SHP77 (cell line): ENCODE measurements around the gene ZBTB42.

Source experiments
- DNase-seq, 2 experiments: peaks; one replicate each; lab custom pipeline; 2025; lab: John Stamatoyannopoulos, UW

ZBTB42 gene

DNA sequence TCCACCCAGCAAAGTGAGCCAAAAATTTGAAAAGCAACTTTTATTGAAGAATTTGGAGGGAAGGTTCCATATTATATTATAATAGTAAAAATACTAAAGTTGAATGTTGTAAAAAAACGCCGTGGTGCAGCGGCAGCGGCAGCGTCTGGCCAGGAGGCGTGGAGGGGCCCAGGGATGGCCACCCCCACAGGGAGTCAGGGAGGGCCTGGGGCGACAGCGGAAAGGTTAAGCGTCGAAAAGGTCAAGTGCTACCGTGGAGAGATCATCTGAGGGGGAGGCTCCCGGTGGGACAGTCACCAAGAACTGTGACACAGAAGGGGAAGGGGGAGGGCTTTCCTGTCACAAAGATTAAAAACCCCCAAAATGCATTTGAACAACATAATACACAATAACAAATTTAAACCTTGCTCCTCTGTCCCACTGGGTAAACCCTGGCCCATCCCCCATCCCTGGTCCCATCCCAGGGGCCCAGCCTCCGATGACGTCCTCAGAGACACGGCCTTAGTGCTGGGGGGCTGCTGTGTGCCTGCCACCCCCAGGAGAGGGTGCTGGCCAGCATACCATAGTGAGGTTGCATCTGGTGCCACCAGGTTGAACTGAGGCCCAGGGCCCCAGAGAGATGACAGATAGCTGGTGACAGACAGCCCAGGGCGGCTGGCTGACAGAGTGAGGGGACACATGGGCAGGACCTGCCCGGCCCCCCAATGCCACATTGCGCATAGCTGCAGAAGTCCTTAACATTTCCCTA lies 31.4 kb upstream of the ZBTB42 start:
- DNase-seq, result no peak

DNA sequence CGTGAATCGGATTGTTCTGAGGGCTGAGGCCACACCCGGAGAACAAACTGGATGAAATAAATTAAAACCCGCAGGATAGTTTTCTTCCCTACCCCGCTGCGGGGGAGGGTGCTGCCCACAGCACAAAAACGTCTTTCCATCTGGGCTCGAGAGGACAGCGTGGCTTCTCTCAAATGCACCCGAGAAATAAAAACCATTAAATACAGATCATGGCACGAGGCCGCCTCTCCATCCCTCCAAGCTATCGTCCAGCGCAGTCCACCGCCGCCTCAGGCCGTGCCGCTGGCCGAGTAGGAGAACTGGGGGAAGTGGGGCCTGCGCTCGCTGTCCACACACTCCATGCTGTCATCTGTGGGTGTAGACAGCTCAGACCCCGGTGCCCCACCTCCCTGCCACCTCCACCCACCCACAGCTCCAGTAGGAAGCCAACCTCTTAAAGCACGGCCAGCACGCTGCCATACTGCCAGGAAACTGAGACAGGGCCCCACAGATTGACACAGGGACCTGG lies 30.8 kb upstream of the ZBTB42 start:
- no peak for DNase-seq

DNA sequence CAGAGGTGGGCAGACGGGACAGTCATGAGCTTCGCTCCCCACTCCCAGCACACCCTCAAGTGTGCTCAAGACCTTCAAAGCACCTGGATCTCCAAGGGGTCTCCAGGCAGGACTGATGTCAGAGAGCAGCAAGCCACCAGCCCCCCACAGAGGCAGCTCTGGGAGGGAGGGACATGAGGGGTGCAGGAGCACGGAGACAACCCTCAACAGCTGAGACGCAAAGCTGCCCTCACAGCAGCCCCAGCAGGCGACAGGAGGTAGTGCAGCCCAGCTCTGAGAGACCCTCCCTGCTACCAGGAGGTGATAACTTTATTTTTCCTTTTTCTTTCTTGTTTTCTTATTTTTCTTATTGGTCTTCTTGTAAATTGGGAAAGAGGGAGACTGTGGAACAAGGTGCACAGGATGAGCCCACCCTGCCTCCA lies 30.0 kb upstream of the ZBTB42 start:
- DNase-seq, result no peak

DNA sequence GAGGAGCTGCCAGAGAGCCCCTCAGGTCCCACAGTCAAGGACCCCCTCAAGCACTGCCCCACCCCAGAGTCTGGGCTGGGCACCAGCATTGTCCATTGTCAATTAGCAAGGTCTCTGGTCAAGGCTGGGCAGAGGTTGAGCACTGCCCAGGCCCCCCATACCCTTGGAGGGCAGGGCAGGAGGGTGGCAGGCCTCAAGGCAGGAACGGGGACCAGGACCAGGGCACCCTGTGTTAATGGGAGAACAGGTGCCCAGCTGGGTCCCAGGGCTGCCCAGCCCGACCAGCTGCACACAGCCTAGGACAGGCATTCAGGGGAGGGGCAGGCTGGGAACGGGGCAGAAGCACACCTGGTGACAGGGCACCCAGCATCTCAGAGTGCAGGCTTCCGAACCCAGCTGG lies 29.5 kb upstream of the ZBTB42 start:
- no peak for DNase-seq

DNA sequence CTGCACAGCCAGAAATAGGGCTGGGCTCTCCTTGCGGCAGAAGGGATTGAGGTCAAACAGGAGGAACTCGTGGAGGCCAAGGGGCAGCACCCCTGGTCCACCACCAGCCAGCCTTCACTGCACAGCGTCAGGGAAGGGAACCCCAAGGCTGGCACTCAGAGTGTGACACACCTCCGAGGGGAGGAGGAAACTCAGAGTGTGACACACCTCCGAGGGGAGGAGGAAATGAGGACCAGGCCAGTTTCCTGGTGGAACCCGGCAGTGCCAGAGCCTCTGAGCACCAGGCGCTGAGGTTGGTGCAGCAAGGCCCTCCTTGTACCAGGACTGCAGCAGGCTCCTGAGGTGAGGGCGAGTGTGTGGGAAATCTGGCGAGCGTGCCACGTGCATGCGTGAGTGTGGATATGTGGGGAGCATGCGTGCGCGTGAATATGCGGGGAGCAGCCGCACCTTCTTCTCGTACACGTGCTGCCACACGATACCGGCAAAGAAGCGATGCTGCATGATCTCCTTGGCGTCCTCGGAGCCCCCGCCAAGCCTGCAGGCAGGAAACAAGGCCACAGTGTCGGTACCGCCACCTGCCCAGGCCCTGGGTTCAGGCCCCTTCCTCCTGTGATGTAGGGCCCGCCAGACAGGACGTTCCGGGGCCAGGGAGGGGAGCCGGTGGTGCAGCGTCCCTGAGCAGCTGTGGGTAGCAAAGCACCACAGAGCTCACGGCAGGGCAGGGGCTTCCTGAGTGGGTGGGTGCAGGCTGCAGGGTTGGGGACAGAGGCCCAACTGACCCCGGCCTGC lies 28.8 kb upstream of the ZBTB42 start:
- DNase-seq, result no peak

DNA sequence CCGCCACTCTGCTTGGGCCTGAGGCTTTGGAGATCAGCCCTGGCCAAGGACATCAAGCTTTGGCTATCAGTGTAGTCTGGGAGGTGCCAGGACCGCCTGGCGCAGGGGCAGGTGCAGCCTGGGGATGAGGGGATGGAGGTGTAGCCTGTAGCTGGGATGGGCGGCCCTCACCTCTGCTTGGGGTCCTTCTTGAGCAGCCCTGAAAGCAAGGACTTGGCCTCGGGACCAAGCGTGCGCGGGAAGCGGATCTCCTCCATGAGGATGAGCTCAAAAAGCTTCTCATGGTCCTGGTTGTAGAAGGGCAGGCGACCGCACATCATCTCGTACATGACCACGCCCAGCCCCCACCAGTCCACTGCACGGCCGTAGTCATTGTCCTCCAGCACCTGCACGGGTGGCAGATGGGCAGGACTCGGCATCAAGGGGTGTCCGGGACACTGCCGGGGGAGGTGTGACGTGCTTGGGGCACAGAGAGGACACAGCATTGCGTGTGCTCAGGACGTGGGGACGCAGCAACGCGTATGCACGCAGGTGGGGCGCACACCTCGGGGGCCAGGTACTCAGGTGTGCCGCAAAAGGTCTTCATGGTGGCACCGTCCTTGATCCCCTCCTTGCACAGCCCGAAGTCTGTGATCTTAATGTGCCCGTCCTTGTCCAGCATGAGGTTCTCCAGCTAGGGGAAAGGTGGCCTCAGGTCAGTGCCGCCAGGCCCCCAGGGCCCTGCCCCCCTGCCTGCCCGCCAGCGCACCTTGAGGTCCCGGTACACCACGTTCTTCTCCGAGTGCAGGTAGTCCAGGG lies 28.0 kb upstream of the ZBTB42 start:
- no peak for DNase-seq

DNA sequence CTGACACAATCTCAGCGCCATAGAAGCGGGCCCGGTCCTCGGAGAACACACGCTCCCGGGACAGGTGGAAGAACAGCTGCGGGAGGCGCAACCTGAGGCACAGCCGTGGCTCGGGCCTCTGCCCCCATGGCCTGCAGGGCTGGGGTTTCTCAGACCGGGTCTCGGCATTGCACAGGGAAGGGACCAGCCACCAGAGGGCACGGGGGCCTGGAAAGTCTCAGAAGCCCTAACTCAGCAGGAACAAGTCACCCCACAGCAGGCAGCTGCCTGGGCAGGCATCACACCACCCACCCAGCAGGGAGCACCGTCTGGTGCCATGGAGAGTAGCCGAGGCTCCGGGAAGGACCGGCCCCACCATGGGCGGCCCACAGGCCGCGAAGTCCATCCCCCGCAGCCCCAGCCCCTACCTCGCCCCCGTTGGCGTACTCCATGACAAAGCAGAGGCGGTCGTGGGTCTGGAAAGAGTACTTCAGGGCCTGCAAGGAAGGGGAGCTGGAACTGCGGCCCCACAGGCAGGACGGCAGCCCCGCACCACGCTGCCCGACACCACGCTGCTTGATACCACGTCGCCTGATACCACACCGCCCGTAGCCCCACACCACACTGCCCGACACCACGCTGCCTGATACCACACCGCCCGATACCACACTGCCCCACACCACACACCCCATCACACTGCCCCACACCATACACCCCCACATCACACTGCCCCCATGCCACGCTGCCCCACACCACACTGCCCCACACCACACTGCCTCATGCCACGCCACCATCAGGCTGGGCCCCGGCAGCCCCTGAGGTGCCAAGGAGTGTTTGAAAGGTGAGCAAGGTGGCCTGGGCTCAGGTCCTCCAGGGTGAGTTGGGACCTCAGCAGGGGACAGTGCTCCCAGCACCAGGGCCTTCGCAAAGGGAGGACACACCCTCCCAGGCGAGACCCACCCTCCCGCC lies 27.1 kb upstream of the ZBTB42 start:
- no peak for DNase-seq

DNA sequence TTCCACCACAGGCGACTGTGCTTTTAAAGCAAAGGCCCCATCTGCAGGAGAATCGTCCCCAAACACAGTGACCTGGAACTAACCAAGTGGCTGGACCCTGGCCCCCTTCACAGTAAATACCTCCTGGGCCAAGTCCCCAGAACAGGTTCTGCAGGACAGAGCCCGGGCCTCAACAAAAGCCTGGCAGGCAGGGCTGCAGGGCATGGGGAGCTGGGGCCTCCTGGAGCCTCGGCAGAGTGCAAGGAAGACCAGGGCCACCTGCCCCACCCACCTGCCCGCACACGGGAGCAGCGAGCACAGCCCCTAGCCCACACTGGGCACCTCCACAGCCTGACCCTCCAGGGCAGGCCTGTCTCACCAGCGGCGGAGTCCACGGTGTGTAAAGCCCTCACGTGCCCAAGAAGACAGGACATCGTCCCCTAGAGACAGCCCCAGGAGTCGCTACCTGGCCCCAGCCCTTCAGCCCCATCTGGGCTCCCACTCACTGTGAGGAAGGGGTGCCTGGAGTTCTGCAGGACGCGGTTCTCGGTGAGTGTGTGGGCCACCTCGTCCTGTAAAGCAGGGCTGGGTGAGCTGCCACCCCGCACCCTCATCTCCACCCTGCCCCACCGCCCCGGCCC lies 26.3 kb upstream of the ZBTB42 start:
- DNase-seq, result no peak

DNA sequence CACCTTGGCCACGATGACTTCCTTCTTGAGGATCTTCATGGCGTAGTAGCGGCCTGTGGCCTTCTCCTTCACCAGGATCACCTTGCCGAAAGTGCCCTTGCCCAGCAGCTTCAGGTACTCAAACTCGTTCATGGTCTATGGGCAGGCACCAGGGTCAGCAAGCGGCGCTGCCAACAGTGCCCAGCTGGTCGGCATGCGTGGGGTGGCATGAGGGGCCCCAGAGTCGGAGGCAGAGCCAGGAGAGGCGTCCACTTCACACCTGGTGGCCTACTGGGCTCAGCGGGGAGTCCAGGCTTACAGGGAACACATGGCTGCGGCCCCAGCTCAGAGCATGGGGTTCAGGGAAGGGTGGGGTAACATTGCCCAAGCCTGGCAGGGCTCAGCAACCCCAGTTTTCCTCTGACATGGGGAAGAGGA lies 25.8 kb upstream of the ZBTB42 start:
- no peak for DNase-seq

DNA sequence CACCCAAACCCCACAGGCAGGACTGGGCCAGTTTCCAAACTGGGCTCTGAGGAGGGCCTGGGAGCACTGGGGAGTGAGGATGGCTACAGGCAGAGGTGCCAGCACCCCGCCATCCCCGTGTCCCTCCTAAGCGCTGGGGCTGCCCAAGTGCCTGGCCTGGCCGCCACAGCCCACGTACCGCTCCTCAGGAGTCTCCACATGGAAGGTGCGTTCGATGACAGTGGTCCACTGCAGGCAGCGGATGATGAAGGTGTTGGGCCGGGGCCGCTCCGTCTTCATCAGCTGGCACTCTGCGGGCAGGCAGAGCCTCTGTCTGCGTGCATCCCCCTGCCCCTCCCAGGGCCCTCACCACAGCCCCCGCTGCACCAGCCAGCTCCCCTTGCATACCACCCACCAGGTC lies 24.4 kb upstream of the ZBTB42 start:
- no peak for DNase-seq

DNA sequence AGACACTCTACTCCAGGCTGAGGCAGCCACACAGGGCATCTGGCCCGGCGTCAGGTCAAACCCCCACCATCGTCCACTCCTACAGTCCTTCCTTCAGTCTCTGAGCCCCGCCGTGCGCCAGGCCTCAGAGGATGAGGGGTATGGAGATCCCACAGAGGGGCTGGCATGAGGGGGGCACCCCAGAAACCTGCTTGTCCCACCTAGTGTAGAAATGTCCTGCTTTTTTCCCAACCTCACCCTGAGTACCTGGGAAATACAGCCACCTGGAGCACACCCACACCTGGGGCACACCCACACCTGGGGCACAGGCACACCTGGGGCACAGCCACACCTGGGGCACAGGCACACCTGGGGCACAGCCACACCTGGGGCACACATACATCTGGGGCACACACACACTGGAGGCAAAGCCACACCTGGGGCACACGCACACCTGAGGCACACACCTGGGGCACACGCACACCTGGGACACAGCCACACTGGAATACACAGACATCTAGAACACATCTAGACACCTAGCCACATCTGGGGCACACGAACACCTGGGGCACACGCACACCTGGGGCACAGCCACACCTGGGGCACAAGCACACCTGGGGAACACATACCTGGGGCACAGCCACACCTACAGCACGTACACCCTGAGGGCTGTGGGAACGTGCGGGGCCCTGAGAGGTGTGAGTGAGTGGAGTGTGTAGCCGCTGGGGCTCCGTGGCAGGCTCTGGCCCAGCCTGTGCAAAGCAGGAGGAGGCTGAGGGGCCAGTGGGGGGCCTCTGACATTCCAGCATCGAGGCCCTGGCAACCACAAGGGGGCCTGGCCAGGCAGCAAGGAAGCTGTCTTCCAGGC lies 23.7 kb upstream of the ZBTB42 start:
- DNase-seq, result no peak

DNA sequence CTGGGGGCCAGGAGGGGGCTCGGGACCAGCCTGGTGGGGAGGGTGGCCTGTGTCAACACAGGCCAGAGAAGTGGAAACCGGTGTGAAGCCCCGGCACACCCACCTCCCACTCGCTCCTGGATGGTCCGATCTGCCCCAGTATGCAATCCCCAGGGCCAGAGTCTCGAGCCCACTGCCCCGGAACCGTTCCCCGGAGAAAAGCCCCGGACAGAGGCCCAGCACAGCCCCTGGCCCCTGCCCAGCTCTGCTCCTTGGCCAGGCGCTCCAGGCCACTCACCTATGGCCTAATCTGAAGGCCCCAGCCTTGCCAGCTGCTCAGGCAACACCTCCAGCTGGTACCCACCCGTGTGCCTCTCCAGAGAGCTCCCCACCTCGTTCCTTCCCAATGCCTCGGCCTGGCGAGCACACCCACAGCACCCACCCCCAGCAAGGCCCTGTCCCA lies 23.1 kb upstream of the ZBTB42 start:
- DNase-seq, result no peak

DNA sequence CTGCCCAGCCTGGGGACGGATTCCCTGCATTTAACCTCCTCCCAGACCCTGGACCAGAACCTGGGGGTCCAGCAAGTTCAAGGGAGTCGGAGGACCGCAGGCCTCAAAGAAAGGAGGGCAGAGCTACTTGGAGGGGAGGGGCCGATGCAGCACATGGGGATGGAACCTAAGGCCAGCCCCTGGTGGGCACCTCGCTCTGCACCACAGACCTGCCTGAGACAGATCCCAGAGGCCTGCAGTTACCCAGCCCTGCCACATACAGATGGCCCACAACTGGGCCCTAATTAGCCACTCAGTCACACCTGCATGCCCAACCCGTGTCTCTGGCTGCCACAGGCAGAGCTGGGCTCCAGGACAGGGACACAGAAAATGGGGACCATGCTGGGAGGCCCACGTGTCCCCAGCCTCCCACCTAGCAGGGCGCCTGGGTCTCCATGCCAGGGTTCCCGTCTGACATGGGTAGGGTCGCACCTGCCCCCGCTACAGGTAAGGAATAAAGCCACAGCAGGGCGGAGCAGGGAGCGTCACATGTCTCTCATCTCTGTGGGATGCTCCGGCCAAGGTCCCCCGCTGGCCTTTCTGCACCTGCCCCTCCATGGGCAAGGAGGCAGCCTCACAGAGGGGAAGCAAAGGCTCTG lies 22.1 kb upstream of the ZBTB42 start:
- no peak for DNase-seq

DNA sequence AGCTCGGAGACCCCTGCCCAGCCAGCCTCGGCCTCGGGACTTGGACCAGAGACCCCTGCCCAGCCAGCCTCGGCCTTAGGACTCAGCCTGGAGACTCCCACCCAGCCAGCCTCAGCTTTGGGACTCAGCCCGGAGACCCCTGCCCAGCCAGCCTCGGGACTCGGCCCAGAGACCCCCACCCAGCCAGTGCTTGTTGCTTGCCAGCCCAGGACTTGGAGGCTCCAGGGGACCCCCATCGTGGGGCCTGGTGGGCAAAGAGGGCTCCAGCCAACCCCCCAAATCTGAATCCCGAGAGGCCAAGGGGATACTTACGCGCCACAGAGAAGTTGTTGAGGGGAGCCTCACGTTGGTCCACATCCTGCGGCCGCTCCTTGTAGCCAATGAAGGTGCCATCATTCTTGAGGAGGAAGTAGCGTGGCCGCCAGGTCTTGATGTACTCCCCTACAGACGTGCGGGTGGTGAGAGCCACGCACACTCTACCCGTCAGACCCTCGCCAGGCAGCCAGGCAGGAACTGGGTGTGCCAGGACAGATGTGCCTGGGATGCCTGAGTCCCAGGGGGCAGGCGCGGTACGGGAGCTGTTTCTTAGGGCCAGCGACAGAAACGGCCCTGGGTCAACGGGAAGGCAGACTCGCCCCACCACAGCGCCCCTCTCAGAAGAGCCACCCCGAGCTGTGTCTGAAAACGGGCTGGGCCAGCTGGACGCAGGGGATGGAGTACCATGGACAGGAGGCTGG lies 21.0 kb upstream of the ZBTB42 start:
- no peak for DNase-seq

DNA sequence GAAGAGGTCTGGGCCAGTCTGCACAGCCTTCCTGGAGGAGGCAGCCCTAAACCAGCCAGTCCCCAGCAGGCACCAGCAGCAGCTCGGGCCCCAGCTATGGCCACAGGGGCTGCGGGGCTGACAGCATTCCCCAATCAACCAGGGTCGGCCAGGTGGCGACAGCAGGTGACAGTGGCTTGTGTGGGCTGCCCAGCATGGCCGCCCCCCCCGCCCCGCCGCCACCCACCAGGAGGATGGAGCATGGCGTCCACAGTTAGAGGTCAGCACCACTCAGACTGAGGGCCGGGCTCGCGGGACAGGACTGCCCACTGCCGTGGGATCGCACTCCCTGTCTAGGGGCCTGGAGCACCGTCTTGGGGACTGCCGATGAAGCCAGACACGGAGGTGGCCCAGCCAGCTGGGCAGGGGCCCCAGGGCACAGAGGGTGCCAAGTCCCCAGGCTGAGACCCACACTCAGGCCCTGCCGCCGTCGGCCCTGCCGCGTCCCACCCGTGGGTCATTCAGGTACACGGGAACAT lies 20.3 kb upstream of the ZBTB42 start:
- DNase-seq, result no peak

DNA sequence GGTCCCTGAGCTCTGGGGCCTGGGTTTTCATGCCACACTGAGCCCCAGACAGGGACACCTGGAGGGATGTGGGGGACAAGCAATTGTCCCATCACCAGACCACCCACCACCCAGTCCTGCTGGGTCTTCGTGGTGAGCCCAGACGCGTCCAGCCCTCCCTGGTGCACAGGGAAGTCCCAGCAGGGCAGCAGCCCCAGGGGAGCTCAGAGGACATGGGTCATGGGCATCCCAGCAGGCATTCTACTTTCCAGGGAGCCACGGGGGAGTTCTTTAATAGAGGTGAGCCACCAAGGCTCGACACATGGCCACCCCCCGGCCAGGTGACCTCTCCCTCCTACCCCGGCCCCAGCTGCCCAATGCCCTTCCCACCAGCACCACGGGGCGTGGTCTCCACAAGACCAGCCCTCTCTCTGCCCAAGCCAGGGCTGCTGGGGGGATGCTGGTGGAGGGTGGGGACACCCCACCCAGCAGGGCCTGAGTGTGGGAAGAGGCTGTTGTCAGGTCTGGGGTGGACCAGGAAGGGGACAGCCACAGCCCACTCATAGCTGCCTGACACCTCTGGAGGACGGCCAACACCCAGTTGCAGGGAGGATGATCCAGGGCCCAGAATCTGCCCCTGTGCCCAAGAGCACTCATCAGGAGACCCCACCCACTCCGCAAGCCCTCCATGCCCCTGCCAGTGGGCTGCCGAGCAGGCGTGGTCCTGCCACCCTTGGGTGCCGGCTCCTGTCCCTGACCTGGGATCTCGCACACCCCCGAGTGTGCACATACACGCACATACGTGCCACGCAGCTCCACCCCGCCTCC lies 19.4 kb upstream of the ZBTB42 start:
- no peak for DNase-seq

DNA sequence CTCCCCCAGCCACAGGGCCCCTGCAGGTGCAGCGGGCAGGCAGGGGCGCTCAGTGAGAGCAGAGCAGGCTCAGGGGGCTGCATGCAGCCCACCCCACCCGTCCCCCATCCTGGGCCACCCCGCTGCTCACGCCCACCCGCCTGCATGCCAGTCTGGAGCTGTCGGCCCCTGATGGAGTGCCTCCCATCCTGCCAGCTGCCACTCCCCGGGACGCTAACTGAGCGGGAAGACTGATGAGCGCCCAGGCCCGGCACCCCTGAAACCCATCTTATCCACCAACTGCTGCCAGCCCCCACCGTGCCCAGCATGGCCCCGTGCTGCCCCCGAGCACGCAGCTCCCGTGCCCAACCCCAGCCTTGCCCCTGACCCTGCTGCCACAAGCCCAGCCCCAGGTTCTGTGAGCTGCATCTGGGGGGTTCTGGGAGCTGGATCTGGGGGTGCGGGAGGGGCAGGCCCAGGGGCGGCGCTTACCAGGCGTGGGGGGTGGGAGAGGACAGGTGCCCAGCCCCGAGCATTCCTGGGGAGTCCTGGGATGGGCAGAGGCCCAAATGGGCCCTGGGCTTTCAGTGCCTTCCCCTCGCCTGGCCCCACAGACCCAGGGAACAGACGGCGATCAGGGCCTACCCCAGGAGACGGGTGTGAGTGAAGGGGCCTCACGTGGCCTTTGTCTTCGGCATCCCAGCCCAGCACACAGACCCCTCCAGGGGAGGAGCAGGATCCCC lies 18.7 kb upstream of the ZBTB42 start:
- no peak for DNase-seq
